Parathyroid adenoma (tissue), 2 donors: Measurements from ENCODE around the gene LRCH1.

Experiments used
- H2AFZ ChIP-seq: fragments of 300-600 bp; sonication (generic); one replicate; pipeline ENCODE4 v1.7.0; 2017; ENCODE audit warnings: antibody characterized with exemption, mild to moderate bottlenecking
- H3K27ac ChIP-seq: fragments of 300-600 bp; sonication (generic); one replicate; pipeline ENCODE4 v1.7.0; 2017
- H3K27me3 ChIP-seq: fragments of 300-600 bp; sonication (generic); one replicate; pipeline ENCODE4 v1.7.0; 2017; ENCODE audit warnings: low read length; ENCODE audit not compliant: control insufficient read depth, insufficient read depth
- H3K36me3 ChIP-seq: fragments of 300-600 bp; sonication (generic); one replicate; pipeline ENCODE4 v1.7.0; 2017; ENCODE audit warnings: low read length; ENCODE audit not compliant: control insufficient read depth, insufficient read depth
- H3K4me1 ChIP-seq: fragments of 300-600 bp; sonication (generic); one replicate; pipeline ENCODE4 v1.7.0; 2017; ENCODE audit warnings: control low read depth
- H3K4me2 ChIP-seq: fragments of 300-600 bp; sonication (generic); one replicate; pipeline ENCODE4 v1.7.0; 2017; ENCODE audit warnings: low read length
- H3K4me3 ChIP-seq: fragments of 300-600 bp; sonication (generic); one replicate; pipeline ENCODE4 v1.7.0; 2017; ENCODE audit warnings: low read depth, low read length
- H3K79me2 ChIP-seq: fragments of 300-600 bp; sonication (generic); one replicate; pipeline ENCODE4 v1.7.0; 2017; ENCODE audit warnings: control low read depth
- H3K9ac ChIP-seq: fragments of 300-600 bp; sonication (generic); one replicate; pipeline ENCODE4 v1.7.0; 2017; ENCODE audit warnings: mild to moderate bottlenecking
- H3K9me3 ChIP-seq: fragments of 300-600 bp; sonication (generic); one replicate; pipeline ENCODE4 v1.7.0; 2017; ENCODE audit warnings: low read length; ENCODE audit not compliant: control insufficient read depth
- TF ChIP-seq, protein P1 (sequence below): fragments of 300-600 bp; sonication (generic); IDR thresholded peaks from one replicate; pipeline ENCODE4 v1.7.0; 2017; ENCODE audit warnings: antibody characterized with exemption, mild to moderate bottlenecking
- donor health status: primary hyperparathyroidism.

The LRCH1 gene, protein sequence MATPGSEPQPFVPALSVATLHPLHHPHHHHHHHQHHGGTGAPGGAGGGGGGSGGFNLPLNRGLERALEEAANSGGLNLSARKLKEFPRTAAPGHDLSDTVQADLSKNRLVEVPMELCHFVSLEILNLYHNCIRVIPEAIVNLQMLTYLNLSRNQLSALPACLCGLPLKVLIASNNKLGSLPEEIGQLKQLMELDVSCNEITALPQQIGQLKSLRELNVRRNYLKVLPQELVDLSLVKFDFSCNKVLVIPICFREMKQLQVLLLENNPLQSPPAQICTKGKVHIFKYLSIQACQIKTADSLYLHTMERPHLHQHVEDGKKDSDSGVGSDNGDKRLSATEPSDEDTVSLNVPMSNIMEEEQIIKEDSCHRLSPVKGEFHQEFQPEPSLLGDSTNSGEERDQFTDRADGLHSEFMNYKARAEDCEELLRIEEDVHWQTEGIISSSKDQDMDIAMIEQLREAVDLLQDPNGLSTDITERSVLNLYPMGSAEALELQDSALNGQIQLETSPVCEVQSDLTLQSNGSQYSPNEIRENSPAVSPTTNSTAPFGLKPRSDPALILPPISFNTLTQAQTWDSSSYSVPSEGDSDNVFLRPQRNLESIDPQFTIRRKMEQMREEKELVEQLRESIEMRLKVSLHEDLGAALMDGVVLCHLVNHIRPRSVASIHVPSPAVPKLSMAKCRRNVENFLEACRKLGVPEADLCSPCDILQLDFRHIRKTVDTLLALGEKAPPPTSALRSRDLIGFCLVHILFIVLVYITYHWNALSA

DNA sequence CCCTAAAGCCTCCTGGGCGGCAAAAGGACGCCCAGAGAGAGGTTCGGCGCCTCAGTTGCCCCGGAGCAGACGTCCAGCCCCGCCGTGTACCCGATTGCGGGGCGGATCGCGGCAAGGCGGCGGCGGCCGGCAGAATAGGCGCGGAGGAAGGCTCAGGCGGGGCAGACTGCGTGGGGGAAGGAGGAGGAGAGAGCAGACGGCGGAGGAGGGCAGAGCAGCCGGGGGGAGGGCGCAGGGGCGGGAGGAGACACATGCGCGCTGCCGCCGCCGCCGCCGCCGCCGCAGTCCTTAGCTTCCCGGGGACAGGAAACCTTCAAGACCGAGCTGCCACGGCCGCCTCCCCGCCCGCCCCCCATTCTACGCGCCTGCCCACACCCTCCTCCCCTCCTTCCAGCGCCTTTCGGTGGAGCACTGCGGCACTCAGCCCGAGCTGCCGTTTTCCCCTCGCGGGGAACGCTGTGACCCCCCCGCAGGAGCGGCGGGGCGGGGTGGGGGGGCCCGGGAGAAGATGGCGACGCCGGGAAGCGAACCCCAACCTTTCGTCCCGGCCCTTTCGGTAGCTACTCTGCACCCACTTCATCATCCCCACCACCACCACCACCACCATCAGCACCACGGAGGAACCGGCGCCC, at the start of gene LRCH1:
Gene LRCH1 (plus strand): TSS at position 282 of the 632 bp plus-strand sequence. CDS start 227 bp downstream, at position 509.
- no peaks in the 10 kb centered on the region for H3K9me3 ChIP-seq
- peak within 1 kb of the TSS; percentile 64 for H3K4me3 ChIP-seq
- H2AFZ ChIP-seq = peak within 1 kb of the TSS; percentile 71
- peak within 1 kb of the TSS; percentile 77 for H3K27ac ChIP-seq
- H3K27me3 ChIP-seq = no peaks in the 10 kb centered on the region
- peak within 1 kb of the TSS; percentile 35 for H3K9ac ChIP-seq
- no peaks in the 10 kb centered on the region for H3K36me3 ChIP-seq
- H3K4me1 ChIP-seq = peaks cover 3% of the 10 kb centered on the region
- TF ChIP-seq, protein P1, sequence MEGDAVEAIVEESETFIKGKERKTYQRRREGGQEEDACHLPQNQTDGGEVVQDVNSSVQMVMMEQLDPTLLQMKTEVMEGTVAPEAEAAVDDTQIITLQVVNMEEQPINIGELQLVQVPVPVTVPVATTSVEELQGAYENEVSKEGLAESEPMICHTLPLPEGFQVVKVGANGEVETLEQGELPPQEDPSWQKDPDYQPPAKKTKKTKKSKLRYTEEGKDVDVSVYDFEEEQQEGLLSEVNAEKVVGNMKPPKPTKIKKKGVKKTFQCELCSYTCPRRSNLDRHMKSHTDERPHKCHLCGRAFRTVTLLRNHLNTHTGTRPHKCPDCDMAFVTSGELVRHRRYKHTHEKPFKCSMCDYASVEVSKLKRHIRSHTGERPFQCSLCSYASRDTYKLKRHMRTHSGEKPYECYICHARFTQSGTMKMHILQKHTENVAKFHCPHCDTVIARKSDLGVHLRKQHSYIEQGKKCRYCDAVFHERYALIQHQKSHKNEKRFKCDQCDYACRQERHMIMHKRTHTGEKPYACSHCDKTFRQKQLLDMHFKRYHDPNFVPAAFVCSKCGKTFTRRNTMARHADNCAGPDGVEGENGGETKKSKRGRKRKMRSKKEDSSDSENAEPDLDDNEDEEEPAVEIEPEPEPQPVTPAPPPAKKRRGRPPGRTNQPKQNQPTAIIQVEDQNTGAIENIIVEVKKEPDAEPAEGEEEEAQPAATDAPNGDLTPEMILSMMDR = no peak
- peak within 1 kb of the TSS; percentile 71 for H3K4me2 ChIP-seq
- peaks cover 4% of the 10 kb centered on the region for H3K79me2 ChIP-seq

DNA sequence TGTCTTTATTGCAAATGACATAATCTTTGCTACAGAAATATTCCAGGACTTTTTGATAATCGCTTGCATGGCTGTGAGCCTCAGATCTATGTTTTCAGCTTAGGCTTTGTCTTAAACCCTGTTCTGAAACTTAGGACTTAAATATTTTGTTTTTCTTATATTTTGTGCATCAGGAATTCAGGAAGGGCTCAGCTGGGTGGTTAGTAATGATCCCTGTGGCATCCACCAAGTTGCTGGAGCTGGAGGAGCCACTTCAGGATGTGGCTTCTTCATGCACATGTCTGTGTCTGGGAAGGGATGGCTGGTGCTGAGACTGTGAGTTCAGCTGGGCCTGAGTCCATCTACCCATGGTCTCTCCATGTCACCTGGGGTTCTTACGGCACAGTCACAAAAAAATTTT, 48.9 kb upstream of the LRCH1 start:
- no peak overlapping the region for H2AFZ ChIP-seq
- H3K4me2 ChIP-seq = no peak overlapping the region
- no peaks in the 10 kb centered on the region for H3K36me3 ChIP-seq
- no peak overlapping the region for H3K4me3 ChIP-seq
- H3K27ac ChIP-seq = no peak overlapping the region
- no peaks in the 10 kb centered on the region for H3K4me1 ChIP-seq
- H3K79me2 ChIP-seq = no peaks in the 10 kb centered on the region
- TF ChIP-seq, protein P1 = no peak
- H3K9ac ChIP-seq = no peak overlapping the region
- H3K27me3 ChIP-seq = no peaks in the 10 kb centered on the region
- H3K9me3 ChIP-seq = no peaks in the 10 kb centered on the region

- Histone ChIP-seq H3K9ac (no peak overlapping the region), H3K9me3 (no peaks in the 10 kb centered on the region), H3K4me2 (no peak overlapping the region), H3K4me3 (no peak overlapping the region), H2AFZ (no peak overlapping the region), H3K27ac (no peak overlapping the region), H3K27me3 (no peaks in the 10 kb centered on the region), H3K79me2 (no peaks in the 10 kb centered on the region), H3K36me3 (no peaks in the 10 kb centered on the region), H3K4me1 (no peaks in the 10 kb centered on the region)
- TF ChIP-seq, protein P1 = no peak
Measured at GRCh38 chr13:46507981-46508380, 45.0 kb upstream of the LRCH1 start.

- H3K79me2 ChIP-seq = no peaks in the 10 kb centered on the region
- no peak overlapping the region for H3K9ac ChIP-seq
- H3K9me3 ChIP-seq = no peaks in the 10 kb centered on the region
- H3K27me3 ChIP-seq = no peaks in the 10 kb centered on the region
- TF ChIP-seq, protein P1 = no peak
- no peaks in the 10 kb centered on the region for H3K4me1 ChIP-seq
- H3K4me3 ChIP-seq = no peak overlapping the region
- no peak overlapping the region for H3K4me2 ChIP-seq
- no peak overlapping the region for H2AFZ ChIP-seq
- no peak overlapping the region for H3K27ac ChIP-seq
- H3K36me3 ChIP-seq = no peaks in the 10 kb centered on the region
Measured at GRCh38 chr13:46509981-46510380, 43.0 kb upstream of the LRCH1 start.
